C4-2B (cell line): Measurements from ENCODE around the gene ZNF107.
"Not testable (repeated sequence)": the region's sequence is repeated elsewhere in the genome, so short reads cannot be mapped to it uniquely, and the experiment has no call there.

Source experiments
- ZFX ChIP-seq: fragments of 450-650 bp; IDR thresholded peaks from 2 replicates; pipeline ENCODE4 v1.6.1; 2017
- TF ChIP-seq, protein P1 (sequence below): fragments of 450-650 bp; conservative IDR thresholded peaks from 2 replicates; pipeline ENCODE4 v1.5.1; 2017; ENCODE audit warnings: mild to moderate bottlenecking

DNA sequence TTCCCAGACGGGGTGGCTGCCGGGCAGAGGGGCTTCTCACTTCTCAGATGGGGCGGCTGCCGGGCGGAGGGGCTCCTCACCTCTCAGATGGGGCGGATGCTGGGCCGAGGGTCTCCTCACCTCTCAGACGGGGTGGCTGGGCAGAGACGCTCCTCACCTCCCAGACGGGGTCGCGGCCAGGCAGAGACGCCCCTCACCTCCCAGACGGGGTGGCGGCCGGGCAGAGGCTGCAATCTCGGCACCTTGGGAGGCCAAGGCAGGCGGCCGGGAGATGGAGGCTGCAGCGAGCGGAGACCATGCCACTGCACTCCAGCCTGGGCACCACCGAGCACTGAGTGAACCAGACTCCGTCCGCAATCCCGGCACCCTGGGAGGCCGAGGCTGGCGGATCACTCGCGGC is 73.0 kb downstream of the ZNF107 start:
- TF ChIP-seq, protein P1, sequence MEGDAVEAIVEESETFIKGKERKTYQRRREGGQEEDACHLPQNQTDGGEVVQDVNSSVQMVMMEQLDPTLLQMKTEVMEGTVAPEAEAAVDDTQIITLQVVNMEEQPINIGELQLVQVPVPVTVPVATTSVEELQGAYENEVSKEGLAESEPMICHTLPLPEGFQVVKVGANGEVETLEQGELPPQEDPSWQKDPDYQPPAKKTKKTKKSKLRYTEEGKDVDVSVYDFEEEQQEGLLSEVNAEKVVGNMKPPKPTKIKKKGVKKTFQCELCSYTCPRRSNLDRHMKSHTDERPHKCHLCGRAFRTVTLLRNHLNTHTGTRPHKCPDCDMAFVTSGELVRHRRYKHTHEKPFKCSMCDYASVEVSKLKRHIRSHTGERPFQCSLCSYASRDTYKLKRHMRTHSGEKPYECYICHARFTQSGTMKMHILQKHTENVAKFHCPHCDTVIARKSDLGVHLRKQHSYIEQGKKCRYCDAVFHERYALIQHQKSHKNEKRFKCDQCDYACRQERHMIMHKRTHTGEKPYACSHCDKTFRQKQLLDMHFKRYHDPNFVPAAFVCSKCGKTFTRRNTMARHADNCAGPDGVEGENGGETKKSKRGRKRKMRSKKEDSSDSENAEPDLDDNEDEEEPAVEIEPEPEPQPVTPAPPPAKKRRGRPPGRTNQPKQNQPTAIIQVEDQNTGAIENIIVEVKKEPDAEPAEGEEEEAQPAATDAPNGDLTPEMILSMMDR: not testable (repeated sequence)
- TF ChIP-seq ZFX: not testable (repeated sequence)
